GM12875 (cell line): Measurements from ENCODE around the gene DMC1.
"Not testable (repeated sequence)": the region's sequence is repeated elsewhere in the genome, so short reads cannot be mapped to it uniquely, and the experiment has no call there.

Experiments used
- H3K4me3 ChIP-seq: one replicate; pipeline ENCODE4 v1.5.1; 2011; ENCODE audit warnings: low read depth, low read length, control low read depth
- CTCF ChIP-seq: IDR thresholded peaks from 2 replicates; pipeline ENCODE4 v1.5.1; 2011; ENCODE audit warnings: low read depth, mild to moderate bottlenecking, control low read depth, inconsistent platforms, low read length, moderate library complexity, borderline replicate concordance; ENCODE audit not compliant: insufficient read depth

The DMC1 gene

GRCh38 chr22:38479096-38479837, 90.7 kb downstream of the DMC1 start:
- no peak for TF ChIP-seq CTCF

GRCh38 chr22:38477585-38477984, 92.4 kb downstream of the DMC1 start:
- TF ChIP-seq CTCF = no peak
- H3K4me3 ChIP-seq = no peak overlapping the region

More at GRCh38 chr22:38479096-38479837, 90.7 kb downstream of the DMC1 start:
- no peak overlapping the region for H3K4me3 ChIP-seq

GRCh38 chr22:38474003-38474607, 95.9 kb downstream of the DMC1 start:
- TF ChIP-seq CTCF = no peak
- no peak overlapping the region for H3K4me3 ChIP-seq

GRCh38 chr22:38471237-38471636, 98.7 kb downstream of the DMC1 start:
- H3K4me3 ChIP-seq = no peak overlapping the region
- no peak for TF ChIP-seq CTCF

- not testable (repeated sequence) for H3K4me3 ChIP-seq
Measured at GRCh38 chr22:38470179-38470578, 99.8 kb downstream of the DMC1 start.

- H3K4me3 ChIP-seq = no peak overlapping the region
Measured at GRCh38 chr22:38469306-38469781, 100.6 kb downstream of the DMC1 start.

More at GRCh38 chr22:38469306-38469781, 100.6 kb downstream of the DMC1 start:
- no peak for TF ChIP-seq CTCF
